Esophagus muscularis mucosa (tissue), 4 donors: ENCODE results near the gene DCD.

Experiments used
- EP300 ChIP-seq: sonication (generic); formaldehyde crosslinking; IDR thresholded peaks from one replicate; pipeline ENCODE4 v1.6.1; 2017; ENCODE audit warnings: antibody characterized with exemption
- POLR2A ChIP-seq: fragments of 450-650 bp; IDR thresholded peaks from one replicate; pipeline ENCODE4 v1.6.1; 2017; ENCODE audit warnings: antibody characterized with exemption, moderate library complexity, mild to moderate bottlenecking, low read depth
- POLR2AphosphoS5 ChIP-seq, 2 donors: sonication (generic); formaldehyde crosslinking; IDR thresholded peaks; one replicate each; pipeline ENCODE4 v1.6.1; 2017; ENCODE audit warnings: antibody characterized with exemption in 2 of 2
- TF ChIP-seq, protein P1 (sequence below), 3 experiments: fragments of 200-600 bp in 2 of 3; fragments of 450-650 bp in 1 of 3; sonication (generic) in 2 of 3; IDR thresholded peaks; one replicate each; pipeline ENCODE4 v1.5.1; 2017 to 2019; ENCODE audit warnings: antibody characterized with exemption in 3 of 3, mild to moderate bottlenecking in 2 of 3, moderate library complexity in 1 of 3

DNA sequence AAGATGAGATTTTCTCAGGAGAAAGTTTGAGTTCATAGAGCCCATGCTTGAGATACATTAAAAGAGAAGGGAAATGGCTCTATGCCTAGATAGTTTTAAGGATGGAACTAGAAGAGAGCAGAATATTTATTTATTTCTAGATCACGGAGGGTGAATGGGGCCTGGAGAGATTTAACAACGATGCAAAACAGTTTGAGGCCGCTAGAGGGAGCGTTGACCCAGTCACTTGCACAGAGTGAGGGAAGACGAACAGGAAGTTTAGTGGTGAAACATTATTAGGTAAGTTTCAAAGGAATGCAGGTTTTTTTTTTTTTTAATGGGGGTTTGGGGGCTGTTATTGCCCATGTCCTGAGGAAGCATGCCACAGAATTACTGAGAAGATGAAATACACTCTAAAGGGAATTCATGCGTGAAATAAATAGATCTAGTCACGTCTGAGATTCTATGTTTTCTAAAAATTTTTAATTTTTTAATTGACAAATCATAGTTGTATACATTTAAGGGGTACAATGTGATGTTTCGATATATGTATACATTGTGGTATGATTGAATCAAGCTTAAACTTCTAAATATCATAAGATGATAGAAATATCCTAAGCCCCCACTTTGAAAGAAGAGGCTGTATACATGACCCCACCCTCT lies 44.9 kb downstream of the DCD start:
- TF ChIP-seq POLR2AphosphoS5 (IDR thresholded peaks at IDR 0.05) (no peak), POLR2A (no peak), EP300 (no peak)
- TF ChIP-seq, protein P1, sequence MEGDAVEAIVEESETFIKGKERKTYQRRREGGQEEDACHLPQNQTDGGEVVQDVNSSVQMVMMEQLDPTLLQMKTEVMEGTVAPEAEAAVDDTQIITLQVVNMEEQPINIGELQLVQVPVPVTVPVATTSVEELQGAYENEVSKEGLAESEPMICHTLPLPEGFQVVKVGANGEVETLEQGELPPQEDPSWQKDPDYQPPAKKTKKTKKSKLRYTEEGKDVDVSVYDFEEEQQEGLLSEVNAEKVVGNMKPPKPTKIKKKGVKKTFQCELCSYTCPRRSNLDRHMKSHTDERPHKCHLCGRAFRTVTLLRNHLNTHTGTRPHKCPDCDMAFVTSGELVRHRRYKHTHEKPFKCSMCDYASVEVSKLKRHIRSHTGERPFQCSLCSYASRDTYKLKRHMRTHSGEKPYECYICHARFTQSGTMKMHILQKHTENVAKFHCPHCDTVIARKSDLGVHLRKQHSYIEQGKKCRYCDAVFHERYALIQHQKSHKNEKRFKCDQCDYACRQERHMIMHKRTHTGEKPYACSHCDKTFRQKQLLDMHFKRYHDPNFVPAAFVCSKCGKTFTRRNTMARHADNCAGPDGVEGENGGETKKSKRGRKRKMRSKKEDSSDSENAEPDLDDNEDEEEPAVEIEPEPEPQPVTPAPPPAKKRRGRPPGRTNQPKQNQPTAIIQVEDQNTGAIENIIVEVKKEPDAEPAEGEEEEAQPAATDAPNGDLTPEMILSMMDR (IDR thresholded peaks at IDR 0.05) = peak; percentile 65 to 78 (median 71)
